Stimulated activated CD4-positive, alpha-beta T cell treated with anti-CD3 and anti-CD28 coated beads, Interleukin-1b, Interleukin-23, amount 100 ng/mL, for 24 hours (primary cell): ENCODE results near the gene TARBP1.
"Not testable (repeated sequence)": the region's sequence is repeated elsewhere in the genome, so short reads cannot be mapped to it uniquely, and the experiment has no call there.

Experiments
- DNase-seq, 4 experiments: peaks; one replicate each; pipeline ENCODE4 v3.0.0-alpha.2; 2020; ENCODE audit warnings: low read depth in 4 of 4, low spot score in 1 of 4

The TARBP1 gene

DNA sequence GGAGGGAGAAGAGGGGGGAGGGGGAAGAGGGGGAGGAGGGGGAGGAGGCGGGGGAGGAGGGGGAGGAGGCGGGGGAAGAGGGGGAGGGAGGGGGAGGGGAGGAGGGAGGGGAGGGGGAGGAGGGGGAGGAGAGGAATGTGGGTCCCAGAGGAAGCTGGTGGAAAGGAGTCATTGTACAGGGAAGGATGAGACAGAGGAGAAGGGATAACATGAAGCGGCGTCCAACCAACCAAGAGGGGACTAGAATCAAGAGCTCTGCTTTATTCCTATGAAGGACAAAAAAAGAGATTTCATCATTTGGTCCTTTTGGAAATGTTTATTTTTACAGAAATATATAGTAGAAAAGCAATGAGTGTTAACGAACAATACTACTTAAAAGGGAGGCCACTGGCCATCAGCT lies 81.2 kb downstream of the TARBP1 start:
- no peak for DNase-seq

DNA sequence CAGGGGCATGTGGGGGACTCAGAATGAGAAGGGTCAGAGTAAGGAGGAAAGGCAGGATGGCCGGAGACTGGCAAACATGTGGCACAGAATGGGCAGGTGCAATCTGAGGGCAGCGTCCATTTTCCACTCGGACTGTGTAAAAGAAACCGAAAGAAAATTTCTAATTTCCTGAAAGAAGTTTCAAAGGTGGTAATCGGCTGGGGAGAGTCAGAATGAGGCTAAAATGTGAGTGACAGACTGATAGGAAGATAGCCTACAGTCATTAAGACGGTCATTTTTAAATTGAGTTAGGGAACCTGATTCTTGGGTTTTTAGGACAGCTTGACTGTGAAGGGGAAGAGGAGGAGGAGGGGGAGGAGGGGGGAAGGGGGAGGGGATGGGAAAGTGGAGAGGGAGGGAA lies 82.1 kb downstream of the TARBP1 start:
- no peak for DNase-seq

- DNase-seq, result no peak
Observed at GRCh38 chr1:234396092-234396491, 82.9 kb downstream of the TARBP1 start.

GRCh38 chr1:234395297-234395696 lies 83.7 kb downstream of the TARBP1 start:
- DNase-seq, result no peak

DNA sequence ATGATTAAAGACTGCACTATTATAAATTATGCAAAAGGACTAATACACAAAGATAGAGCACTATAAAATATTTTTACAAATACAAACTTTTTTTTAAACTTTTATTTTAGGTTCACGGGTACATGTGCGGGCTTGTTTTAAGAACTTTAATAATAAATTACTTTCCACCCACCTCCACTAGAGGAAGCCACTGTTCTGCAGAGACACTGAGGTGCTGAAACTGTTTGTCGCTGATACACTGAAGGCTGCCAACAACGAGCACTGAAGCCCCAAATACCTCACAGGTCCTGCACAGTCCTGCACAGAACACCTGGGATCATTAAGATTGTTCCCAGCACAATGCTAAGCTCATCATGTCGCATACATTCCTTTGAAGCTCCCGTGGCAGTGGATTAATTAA lies 85.8 kb downstream of the TARBP1 start:
- no peak for DNase-seq

- DNase-seq, result no peak
Observed at GRCh38 chr1:234388094-234388493, 90.9 kb downstream of the TARBP1 start.

DNA sequence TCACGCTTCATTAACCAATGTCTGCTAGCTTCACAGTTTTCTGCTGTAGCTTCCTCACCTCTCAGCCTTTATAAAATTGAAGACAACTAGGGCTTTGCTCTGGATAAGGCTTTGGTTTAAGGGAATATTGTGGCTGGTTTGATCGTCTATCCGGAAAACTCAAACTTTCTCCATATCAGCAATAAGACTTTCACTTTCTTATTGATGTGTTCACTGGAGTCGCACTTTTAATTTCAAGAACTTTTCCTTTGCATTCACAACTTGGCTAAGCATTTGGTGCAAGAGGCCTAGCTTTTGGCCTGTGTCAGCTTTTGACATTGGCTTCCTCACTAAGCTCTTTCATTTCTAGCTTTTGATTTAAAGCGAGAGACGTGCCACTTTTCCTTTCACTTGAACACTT lies 92.9 kb downstream of the TARBP1 start:
- no peak for DNase-seq

GRCh38 chr1:234381699-234382555 lies 97.1 kb downstream of the TARBP1 start:
- no peak for DNase-seq

DNA sequence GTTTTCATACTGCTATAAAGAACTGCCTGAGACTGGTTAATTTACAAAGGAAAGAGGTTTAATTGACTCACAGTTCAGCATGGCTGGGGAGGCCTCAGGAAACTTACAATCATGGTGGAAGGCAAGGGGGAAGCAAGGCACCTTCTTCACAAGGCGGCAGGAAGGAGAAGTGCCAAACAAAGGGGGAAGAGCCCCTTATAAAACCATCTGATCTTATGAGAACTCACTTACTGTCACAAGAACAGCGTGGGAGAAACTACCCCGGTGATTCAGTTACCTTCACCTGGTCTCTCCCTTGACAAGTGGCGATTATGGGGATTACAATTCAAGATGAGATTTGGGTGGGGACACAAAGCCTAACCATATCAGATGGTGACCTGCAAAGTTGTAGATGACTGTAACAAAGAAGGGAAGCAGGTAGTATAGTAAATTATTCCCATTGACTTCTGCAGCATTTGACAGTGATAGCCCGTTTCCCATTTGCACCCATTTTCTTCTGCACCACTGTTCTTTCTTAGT lies 99.3 kb downstream of the TARBP1 start:
- DNase-seq, result not testable (repeated sequence)

- no peak for DNase-seq
Observed at GRCh38 chr1:234375672-234376071, 103.3 kb downstream of the TARBP1 start.

GRCh38 chr1:234373959-234374254 lies 105.1 kb downstream of the TARBP1 start:
- no peak for DNase-seq

DNA sequence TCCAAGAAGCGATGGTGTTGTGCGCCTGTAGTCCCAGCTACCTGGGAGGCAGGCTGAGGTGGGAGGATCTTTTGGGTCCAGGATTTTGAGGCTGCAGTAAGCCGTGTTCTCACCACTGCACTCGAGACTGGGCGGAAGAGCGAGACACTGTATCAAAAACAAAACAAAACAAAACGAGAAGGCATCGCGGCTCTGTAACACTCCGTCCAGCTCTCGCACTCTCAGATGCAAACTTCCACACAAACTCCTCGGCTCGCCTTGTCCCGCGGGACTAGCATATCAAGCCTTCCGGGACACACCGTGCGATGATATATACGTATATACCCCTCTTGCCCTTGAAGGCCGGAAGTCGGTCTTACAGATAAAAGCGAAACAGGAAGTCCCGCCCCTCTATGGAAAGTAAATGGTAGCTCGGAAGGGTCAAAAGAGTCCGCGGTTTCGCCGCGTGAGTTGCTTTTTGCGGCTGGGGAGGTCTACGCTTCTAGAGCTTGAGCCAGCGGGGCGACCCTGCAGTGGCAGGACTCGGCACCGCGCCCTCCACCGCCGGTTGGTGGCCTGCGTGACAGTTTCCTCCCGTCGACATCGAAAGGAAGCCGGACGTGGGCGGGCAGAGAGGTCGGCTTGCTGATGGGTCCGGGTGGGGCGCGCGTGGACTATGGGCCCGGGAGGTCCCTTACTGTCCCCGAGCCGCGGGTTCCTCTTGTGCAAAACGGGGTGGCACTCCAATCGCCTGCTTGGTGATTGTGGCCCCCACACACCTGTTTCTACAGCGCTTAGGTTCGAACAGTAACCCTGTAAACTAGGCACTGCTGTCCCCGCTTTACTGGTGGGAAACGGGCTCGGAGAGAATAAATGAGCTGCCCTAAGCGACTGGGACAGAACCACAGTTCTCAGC lies 105.7 kb downstream of the TARBP1 start, which contains the start of gene COA6:
TSS of gene COA6 (plus strand) at position 393 of the 895 bp plus-strand sequence. CDS start at position 404, 11 bp downstream.
- peak; percentile 72 to 88 (median 88) for DNase-seq

GRCh38 chr1:234372011-234372757 lies 106.8 kb downstream of the TARBP1 start:
- DNase-seq, result no peak

GRCh38 chr1:234371414-234371813 lies 107.6 kb downstream of the TARBP1 start:
- no peak for DNase-seq

GRCh38 chr1:234369784-234370183 lies 109.2 kb downstream of the TARBP1 start:
- DNase-seq, result no peak

- DNase-seq, result no peak
Observed at GRCh38 chr1:234369033-234369430, 109.9 kb downstream of the TARBP1 start.

- peak in 1 of 4 experiments; percentile 9 for DNase-seq
Observed at GRCh38 chr1:234368320-234369032, 110.5 kb downstream of the TARBP1 start.

DNA sequence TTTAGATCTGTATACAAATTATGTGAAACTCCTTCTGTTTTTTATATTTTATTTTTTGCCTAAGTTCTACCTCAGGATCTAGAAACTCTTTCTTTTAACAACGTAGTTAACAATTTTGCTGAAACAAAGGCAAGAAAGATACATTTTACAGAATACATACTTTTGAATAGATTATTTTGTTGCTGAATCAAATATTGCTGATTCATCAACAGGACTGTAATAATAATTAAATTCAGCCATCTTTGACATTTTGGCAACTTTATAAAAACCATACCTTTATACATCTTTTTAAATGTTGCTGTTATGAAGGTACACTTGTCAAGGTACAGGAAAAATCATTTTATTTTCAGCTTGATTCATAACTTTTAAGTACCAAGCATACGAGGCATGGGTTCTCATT lies 116.4 kb downstream of the TARBP1 start:
- DNase-seq, result no peak

- DNase-seq, result no peak
Observed at GRCh38 chr1:234361102-234361603, 117.8 kb downstream of the TARBP1 start.

- DNase-seq, result no peak
Observed at GRCh38 chr1:234357831-234358230, 121.1 kb downstream of the TARBP1 start.
